ENCODE data around the gene APPBP2. TPM values are rescaled to one million over a fixed set of nuclear protein-coding genes. Genes with fewer than 3 reads are reported as not detected.

The APPBP2 gene, protein sequence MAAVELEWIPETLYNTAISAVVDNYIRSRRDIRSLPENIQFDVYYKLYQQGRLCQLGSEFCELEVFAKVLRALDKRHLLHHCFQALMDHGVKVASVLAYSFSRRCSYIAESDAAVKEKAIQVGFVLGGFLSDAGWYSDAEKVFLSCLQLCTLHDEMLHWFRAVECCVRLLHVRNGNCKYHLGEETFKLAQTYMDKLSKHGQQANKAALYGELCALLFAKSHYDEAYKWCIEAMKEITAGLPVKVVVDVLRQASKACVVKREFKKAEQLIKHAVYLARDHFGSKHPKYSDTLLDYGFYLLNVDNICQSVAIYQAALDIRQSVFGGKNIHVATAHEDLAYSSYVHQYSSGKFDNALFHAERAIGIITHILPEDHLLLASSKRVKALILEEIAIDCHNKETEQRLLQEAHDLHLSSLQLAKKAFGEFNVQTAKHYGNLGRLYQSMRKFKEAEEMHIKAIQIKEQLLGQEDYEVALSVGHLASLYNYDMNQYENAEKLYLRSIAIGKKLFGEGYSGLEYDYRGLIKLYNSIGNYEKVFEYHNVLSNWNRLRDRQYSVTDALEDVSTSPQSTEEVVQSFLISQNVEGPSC
- 26.4 and 30.8 TPM in 2 replicates for total RNA-seq (ENCODE audit: low replicate concordance)

DNA sequence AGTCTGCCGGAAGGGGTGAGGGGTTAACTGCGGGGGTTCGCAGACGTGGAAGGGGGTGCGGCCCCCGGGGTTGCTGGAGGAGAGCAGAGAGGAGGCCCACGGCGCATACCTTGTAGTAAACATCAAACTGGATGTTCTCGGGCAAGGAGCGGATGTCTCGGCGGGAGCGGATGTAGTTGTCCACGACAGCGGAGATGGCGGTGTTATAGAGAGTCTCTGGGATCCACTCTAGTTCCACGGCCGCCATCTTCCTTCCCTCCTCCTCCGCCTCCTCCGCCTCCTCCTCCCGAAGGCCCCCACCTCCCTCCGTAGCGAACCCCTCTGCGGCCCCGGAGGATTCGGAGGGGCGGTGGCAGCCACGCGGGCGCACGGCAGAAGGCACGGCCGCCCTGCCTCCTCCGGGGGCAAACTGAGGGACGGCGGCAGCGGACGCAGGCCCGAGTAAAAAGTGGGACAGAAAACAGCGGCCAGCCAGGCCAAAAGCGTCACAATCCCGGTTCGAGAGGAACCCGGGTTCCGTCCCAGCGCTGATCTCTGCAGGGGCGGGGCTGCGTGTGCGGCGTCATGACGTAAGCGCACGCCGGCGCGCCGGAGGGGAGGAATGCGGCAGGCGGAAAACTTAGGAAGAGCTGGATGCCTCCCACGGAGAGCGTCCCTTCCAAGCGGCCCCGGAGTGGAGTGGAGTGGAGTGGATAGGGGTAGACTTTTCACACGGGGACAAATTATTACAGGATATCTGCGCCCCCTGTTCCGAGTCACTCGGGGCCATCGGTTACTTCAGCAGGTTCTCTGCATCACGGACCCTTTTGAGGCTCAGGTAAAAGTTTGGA is at the start of gene APPBP2:
Gene APPBP2 (minus strand): TSS at position 558 of the 830 bp plus-strand sequence. CDS start 311 bp downstream, at position 247.

DNA sequence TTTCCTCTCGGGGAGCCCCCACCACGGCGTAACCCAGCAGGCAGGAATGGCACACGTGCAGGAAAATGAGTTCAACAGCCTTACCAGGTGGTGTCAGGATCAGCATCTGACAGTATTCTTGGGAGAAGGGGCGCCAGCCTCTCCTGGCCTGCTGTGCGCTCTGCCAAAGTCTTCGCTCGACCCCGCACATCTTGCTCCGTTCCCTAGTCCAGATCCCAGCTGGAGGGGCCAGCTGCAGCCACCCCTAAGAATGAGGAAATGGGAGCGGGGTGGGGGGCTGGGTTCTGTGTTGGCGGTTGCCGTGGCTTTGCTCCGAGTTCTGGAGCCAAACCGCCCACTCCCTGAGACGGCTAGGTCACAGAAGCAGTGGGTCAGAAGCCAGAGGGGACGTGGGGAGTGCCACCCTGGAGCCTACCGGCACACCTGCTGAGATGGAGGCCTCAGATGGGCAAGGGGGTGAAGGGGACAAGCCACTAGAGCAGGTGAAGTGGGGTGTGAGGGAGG is 103.8 kb downstream of the APPBP2 start, which contains the start of gene CHCT1:
Gene CHCT1 (plus strand): TSS at position 328 of the 504 bp plus-strand sequence. CDS start 104 bp downstream, at position 432.

Other genes with a start within 250 kb of the APPBP2 start
- gene USP32, start 134.1 kb downstream of the APPBP2 start, total RNA-seq (ENCODE audit: low replicate concordance) = 44.8 and 49.4 TPM in 2 replicates
- gene CHCT1, start 103.8 kb downstream of the APPBP2 start, total RNA-seq (ENCODE audit: low replicate concordance) = not detected in 2 replicates
- gene PPM1D, start 74.0 kb upstream of the APPBP2 start, total RNA-seq (ENCODE audit: low replicate concordance) = 6.2 and 7.0 TPM in 2 replicates
- gene BCAS3, start 151.6 kb upstream of the APPBP2 start, total RNA-seq (ENCODE audit: low replicate concordance) = 28.9 and 54.8 TPM in 2 replicates

All from smooth muscle cell of the coronary artery (primary cell).